A549 (cell line): ENCODE measurements around the gene ADARB1. TPM values are rescaled to one million over a fixed set of nuclear protein-coding genes. Genes with fewer than 3 reads are reported as not detected.
A peak's percentile ranks its signal among the peaks of the same experiment; 100 is the strongest.

Experiments used
- ATAC-seq, 2 experiments: fragments of 200-7000 bp in 1 of 2; fragments of >200 bp in 1 of 2; cut with Nextera tagmentation in 1 of 2; cut with Tn5 transposase in 1 of 2; 3 replicates each; pipeline versions ENCODE4 v1.8.0 to v1.9.1; 2018 to 2020; ENCODE audit warnings: mild to moderate bottlenecking in 1 of 2, moderate library complexity in 1 of 2
- CTCF ChIA-PET: fragments of 300-600 bp; sonication (Branson Sonifier 250); formaldehyde crosslinking; extraction: SDS; loops from one replicate; lab custom pipeline; 2021; ENCODE audit warnings: antibody characterized with exemption, inconsistent platforms; lab: Yijun Ruan, JAX
- POLR2A ChIA-PET: fragments of 350-600 bp; formaldehyde crosslinking; extraction: SDS; loops from one replicate; lab custom pipeline; 2021; ENCODE audit warnings: antibody characterized with exemption, inconsistent platforms; lab: Yijun Ruan, JAX
- DNase-seq, 2 experiments: peaks; one replicate each; pipeline versions ENCODE4 v3.0.0 to v3.0.0-alpha.2; 2011 to 2016; ENCODE audit warnings: low read depth in 1 of 2, low spot score in 1 of 2
- FAIRE-seq: peaks from 2 replicates; lab custom pipeline; 2011; peaks lifted over from hg19 to GRCh38; lab: Jason Lieb, UNC
- H3K27ac ChIP-seq, 2 experiments: fragments of >200 bp; sonication (Bioruptor Twin); formaldehyde crosslinking; 3 replicates each; pipeline ENCODE4 v1.5.1; 2016 to 2017
- H3K4me1 ChIP-seq: fragments of >200 bp; sonication (Bioruptor Twin); formaldehyde crosslinking; 3 replicates; pipeline ENCODE4 v1.6.1; 2016
- H3K4me2 ChIP-seq: fragments of >200 bp; sonication (Bioruptor Twin); formaldehyde crosslinking; 3 replicates; pipeline ENCODE4 v1.6.1; 2016
- H3K4me3 ChIP-seq: fragments of >200 bp; sonication (Bioruptor Twin); formaldehyde crosslinking; 3 replicates; pipeline ENCODE4 v1.5.1; 2016
- H3K9me3 ChIP-seq: fragments of >200 bp; sonication (Bioruptor Twin); formaldehyde crosslinking; 3 replicates; pipeline ENCODE4 v1.6.1; 2016
- BHLHE40 ChIP-seq: IDR thresholded peaks from 2 replicates; pipeline ENCODE4 v1.6.1; 2012; ENCODE audit warnings: low read depth, low read length, inconsistent platforms
- CEBPB ChIP-seq, 2 experiments: fragments of >200 bp in 1 of 2; sonication (Bioruptor Twin) in 1 of 2; formaldehyde crosslinking in 1 of 2; IDR thresholded peaks; 2 replicates each; pipeline ENCODE4 v1.6.1; 2012 to 2016
- FOSL2 ChIP-seq, 2 experiments: fragments of 450-650 bp in 1 of 2; fragments of >200 bp in 1 of 2; sonication (Bioruptor Twin) in 1 of 2; formaldehyde crosslinking; IDR thresholded peaks; 2 replicates each; pipeline versions ENCODE4 v1.5.0 to v1.6.1; 2016 to 2020; ENCODE audit warnings: mild to moderate bottlenecking in 1 of 2, moderate library complexity in 1 of 2
- HOXA7 ChIP-seq: fragments of 250-450 bp; sonication (Bioruptor Pico); IDR thresholded peaks from 2 replicates; pipeline ENCODE4 v1.5.0; 2020; ENCODE audit warnings: mild to moderate bottlenecking, moderate library complexity
- KDM5A ChIP-seq: fragments of 200-600 bp; sonication (generic); IDR thresholded peaks from 2 replicates; pipeline ENCODE4 v1.6.1; 2016; ENCODE audit warnings: antibody characterized with exemption, mild to moderate bottlenecking
- MAFK ChIP-seq: fragments of 450-650 bp; IDR thresholded peaks from 2 replicates; pipeline ENCODE4 v1.6.1; 2014; ENCODE audit not compliant: partially characterized antibody
- NFE2L2 ChIP-seq: fragments of 150-350 bp; conservative IDR thresholded peaks from 2 replicates; pipeline ENCODE4 v1.6.1; 2014; ENCODE audit warnings: low read length
- NPAS2 ChIP-seq: fragments of 250-450 bp; sonication (Bioruptor Pico); IDR thresholded peaks from 2 replicates; pipeline ENCODE4 v1.8.0; 2022; ENCODE audit warnings: mild to moderate bottlenecking, moderate library complexity, borderline replicate concordance
- POLR2A ChIP-seq: IDR thresholded peaks from 2 replicates; pipeline ENCODE4 v1.6.1; 2012; ENCODE audit warnings: mild to moderate bottlenecking, low read length
- RAD21 ChIP-seq, 2 experiments: fragments of >200 bp in 1 of 2; sonication (Bioruptor Twin) in 1 of 2; formaldehyde crosslinking in 1 of 2; IDR thresholded peaks in 1 of 2; conservative IDR thresholded peaks in 1 of 2; 2 replicates in 1 of 2; 3 replicates in 1 of 2; pipeline ENCODE4 v1.6.1; 2012 to 2018; ENCODE audit warnings: inconsistent platforms in 1 of 2
- WGBS: methylation state at CpG from one replicate; pipeline ENCODE4 v1.1.6; 2017; ENCODE audit errors: missing lambda C conversion rate; 5-methylcytosine and 5-hydroxymethylcytosine counted together
- polyA plus RNA-seq, 4 experiments: library from polyadenylated mRNA; depleted of rRNA in 3 of 4; stranded (reverse); fragments of >200 nt; fragmentation: RNase III in 1 of 4; extraction: RNeasy Plus Mini Kit Qiagen cat#74134 plus additional on column Dnase treatment in 1 of 4; gene quantifications; 2 replicates in 3 of 4; 3 replicates in 1 of 4; pipeline ENCODE4 v1.2.3, GENCODE V29; 2011 to 2017
- TF ChIP-seq, protein P1 (sequence below): IDR thresholded peaks from 2 replicates; pipeline ENCODE4 v1.6.1; 2012
- TF ChIP-seq, protein P2 (sequence below): fragments of 250-450 bp; sonication (Bioruptor Pico); IDR thresholded peaks from 2 replicates; pipeline ENCODE4 v1.5.0; 2020; ENCODE audit warnings: low read depth, mild to moderate bottlenecking, moderate library complexity
- TF ChIP-seq, protein P3 (sequence below): fragments of >200 bp; sonication (Bioruptor Twin); formaldehyde crosslinking; IDR thresholded peaks from 2 replicates; pipeline ENCODE4 v1.6.1; 2016
- TF ChIP-seq, protein P4 (sequence below): IDR thresholded peaks from 2 replicates; pipeline ENCODE4 v1.6.1; 2012

Gene ADARB1
- polyA plus RNA-seq, 2 of the 4 experiments (the other 2 are of a cell fraction), result 3.2 to 5.7 TPM

DNA sequence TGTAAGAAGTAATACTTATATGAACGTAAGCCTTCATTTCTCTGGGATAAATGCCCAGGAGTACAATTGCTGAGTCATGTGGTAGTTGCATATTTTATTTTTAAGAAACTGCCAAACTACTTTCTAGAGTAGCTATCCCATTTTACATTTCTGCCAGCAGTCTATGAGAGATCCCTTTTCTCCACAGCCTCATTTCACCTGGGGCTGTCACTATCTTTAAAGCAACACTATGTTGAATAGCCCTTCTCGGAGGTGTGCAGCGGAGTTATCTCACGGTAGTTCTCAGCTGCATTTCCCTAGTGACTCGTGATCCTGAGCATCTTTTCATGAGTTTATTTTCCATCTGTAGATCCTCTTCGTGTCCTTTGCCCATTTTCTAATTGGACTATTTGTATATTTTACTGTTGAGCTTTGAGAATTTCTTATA, 93.4 kb downstream of the ADARB1 start:
- Histone ChIP-seq H3K4me1 (peaks cover 11% of the 10 kb centered on the region), H3K9me3 (no peaks in the 10 kb centered on the region), H3K4me3 (no peak overlapping the region), H3K4me2 (peak overlapping the region; percentile 28; the same call in 2 of the 3 replicates), H3K27ac (peak overlapping the region; percentile 57 to 75)
- peak; percentile 60 for TF ChIP-seq MAFK
- peak; percentile 70 for TF ChIP-seq NFE2L2
- TF ChIP-seq, protein P1, sequence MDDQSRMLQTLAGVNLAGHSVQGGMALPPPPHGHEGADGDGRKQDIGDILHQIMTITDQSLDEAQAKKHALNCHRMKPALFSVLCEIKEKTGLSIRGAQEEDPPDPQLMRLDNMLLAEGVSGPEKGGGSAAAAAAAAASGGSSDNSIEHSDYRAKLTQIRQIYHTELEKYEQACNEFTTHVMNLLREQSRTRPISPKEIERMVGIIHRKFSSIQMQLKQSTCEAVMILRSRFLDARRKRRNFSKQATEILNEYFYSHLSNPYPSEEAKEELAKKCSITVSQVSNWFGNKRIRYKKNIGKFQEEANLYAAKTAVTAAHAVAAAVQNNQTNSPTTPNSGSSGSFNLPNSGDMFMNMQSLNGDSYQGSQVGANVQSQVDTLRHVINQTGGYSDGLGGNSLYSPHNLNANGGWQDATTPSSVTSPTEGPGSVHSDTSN, result no peak
- ATAC-seq, result no peak
- no peak for DNase-seq
- ChIA-PET POLR2A (no interaction called here), CTCF (interaction anchor here (1.3 to 2.3 kb wide), 3 partner anchors 20 to 39 kb away, joined by 3 to 7 read pairs (median 6); no protein-coding TSS in a partner anchor)
- FAIRE-seq, result no peak
- 81% methylated on average over 6 of the region's 6 CpGs for WGBS

DNA sequence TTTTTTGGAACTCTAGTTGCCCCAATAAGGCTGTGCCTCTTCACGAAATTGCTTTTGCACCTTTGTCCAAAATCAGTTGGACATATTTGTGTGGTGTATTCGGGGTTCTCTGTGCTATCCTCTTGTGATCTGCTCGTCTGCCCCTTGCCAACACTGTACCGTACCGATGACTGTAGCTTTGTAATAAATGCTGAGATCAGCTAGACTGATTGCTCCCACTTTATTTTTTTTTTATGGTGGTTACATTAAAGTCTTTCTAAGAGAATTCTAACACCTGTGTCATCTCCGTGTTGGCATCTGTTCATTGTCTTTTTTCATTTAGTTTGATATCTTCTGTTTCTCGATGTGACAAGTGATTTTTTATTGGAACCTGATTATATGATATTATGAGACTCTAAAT, 94.1 kb downstream of the ADARB1 start:
- Histone ChIP-seq H3K4me1 (peaks cover 11% of the 10 kb centered on the region), H3K4me2 (no peak overlapping the region), H3K9me3 (no peaks in the 10 kb centered on the region), H3K4me3 (no peak overlapping the region), H3K27ac (peak overlapping the region in 1 of 2 experiments; percentile 75; a peak in 2 of 6 replicates)
- FAIRE-seq, result no peak
- DNase-seq, result no peak
- ChIA-PET POLR2A (no interaction called here), CTCF (interaction anchor here (1.1 to 2.3 kb wide), 5 partner anchors 21 to 40 kb away, joined by 3 to 7 read pairs (median 4); no protein-coding TSS in a partner anchor)
- WGBS, result 91% methylated on average over 7 of the region's 7 CpGs
- ATAC-seq, result no peak
- no peak for TF ChIP-seq NPAS2 (CRISPR knock-in tag)
- no peak for TF ChIP-seq BHLHE40
- TF ChIP-seq, protein P2, sequence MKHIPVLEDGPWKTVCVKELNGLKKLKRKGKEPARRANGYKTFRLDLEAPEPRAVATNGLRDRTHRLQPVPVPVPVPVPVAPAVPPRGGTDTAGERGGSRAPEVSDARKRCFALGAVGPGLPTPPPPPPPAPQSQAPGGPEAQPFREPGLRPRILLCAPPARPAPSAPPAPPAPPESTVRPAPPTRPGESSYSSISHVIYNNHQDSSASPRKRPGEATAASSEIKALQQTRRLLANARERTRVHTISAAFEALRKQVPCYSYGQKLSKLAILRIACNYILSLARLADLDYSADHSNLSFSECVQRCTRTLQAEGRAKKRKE (CRISPR knock-in tag), result no peak
- TF ChIP-seq, protein P3, sequence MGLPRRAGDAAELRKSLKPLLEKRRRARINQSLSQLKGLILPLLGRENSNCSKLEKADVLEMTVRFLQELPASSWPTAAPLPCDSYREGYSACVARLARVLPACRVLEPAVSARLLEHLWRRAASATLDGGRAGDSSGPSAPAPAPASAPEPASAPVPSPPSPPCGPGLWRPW, result no peak
- peak; percentile 24 for TF ChIP-seq MAFK
- TF ChIP-seq, all 56 proteins: peak for 1

DNA sequence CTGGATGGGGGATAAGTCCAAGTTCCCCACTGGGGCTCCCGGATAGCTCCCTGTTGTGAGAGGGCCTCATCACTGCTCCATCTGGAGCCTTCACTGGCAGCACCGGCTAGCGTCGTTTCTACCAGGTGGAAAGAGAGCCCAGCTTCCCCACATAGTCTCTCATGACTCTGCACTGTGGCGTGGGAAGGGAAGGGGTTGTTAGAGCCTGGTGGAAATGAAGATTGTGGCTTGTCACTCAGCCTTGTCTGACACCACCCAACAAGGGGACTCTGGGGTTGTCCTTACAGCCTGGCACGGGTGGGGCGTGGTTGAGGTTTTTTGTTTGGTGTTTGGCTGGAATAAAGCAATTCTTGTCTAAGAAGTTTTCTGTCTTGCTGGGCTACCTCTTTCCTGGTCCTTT, 94.6 kb downstream of the ADARB1 start:
- WGBS, result 96% methylated on average over 3 of the region's 7 CpGs
- FAIRE-seq (no peak), ATAC-seq (no peak), DNase-seq (no peak)
- no peaks in the 10 kb centered on the region for H3K9me3 ChIP-seq
- TF ChIP-seq RAD21 (conservative IDR thresholded peaks at IDR 0.05 in 1 of 2, IDR thresholded peaks at IDR 0.05 in 1 of 2), result no peak
- H3K4me1 ChIP-seq, result peaks cover 11% of the 10 kb centered on the region
- CTCF ChIA-PET, result interaction anchor here (0.6 to 2.3 kb wide), 6 partner anchors 22 to 294 kb away, joined by 3 to 7 read pairs (median 4); no protein-coding TSS in a partner anchor
- no peak overlapping the region for H3K4me3 ChIP-seq
- no peak overlapping the region for H3K4me2 ChIP-seq
- POLR2A ChIA-PET, result interaction anchor here (0.6 kb wide), 1 partner anchor 119 kb away, joined by 3 read pairs; the partner anchor contains the start of gene POFUT2
- H3K27ac ChIP-seq, result 0 out of 6 replicates have a peak overlapping the region, but pooled peaks of 1 of the 2 experiments have one; percentile 34

DNA sequence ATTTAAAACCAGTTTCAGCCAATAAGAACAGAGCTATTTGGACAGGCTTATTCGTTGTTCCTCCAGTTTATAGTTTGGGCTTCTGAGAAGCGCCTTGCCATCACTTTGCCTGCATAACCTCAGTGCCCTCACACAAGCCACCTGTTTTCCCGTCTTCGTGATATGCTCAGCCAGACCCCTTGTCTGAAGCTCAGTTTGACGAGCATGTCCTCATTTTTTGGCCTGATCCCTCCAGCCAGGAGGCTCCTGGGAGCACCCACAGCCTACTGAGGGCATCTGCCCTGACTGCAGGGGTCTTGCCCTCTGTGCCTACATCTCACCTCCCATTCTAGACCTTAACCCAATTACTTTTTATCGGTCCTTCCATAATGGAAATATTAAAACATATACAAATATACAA, 95.3 kb downstream of the ADARB1 start:
- no peak overlapping the region for H3K27ac ChIP-seq
- TF ChIP-seq NFE2L2 (no peak), KDM5A (no peak), HOXA7 (CRISPR knock-in tag) (no peak), POLR2A (no peak), FOSL2 (IDR thresholded peaks at IDR 0.05) (no peak), FOSL2 (CRISPR knock-in tag; IDR thresholded peaks at IDR 0.05) (no peak), CEBPB (IDR thresholded peaks at IDR 0.05) (no peak)
- TF ChIP-seq, protein P3, result no peak
- TF ChIP-seq, protein P4, sequence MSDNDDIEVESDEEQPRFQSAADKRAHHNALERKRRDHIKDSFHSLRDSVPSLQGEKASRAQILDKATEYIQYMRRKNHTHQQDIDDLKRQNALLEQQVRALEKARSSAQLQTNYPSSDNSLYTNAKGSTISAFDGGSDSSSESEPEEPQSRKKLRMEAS, result no peak
- TF ChIP-seq, all 56 proteins: peak for 0
- no peak for DNase-seq
- H3K4me1 ChIP-seq, result peaks cover 11% of the 10 kb centered on the region
- H3K4me2 ChIP-seq, result no peak overlapping the region
- ATAC-seq, result no peak
- CTCF ChIA-PET, result interaction anchor here (0.6 to 1.6 kb wide), 4 partner anchors 29 to 293 kb away, joined by 3 to 4 read pairs (median 4); no protein-coding TSS in a partner anchor
- POLR2A ChIA-PET, result no interaction called here
- H3K9me3 ChIP-seq, result no peaks in the 10 kb centered on the region
- FAIRE-seq, result no peak
- WGBS, result 67% methylated on average over 6 of the region's 6 CpGs
- H3K4me3 ChIP-seq, result no peak overlapping the region
